Liver (tissue), 9 donors: ENCODE results near the gene ABHD2. TPM values are rescaled to one million over a fixed set of nuclear protein-coding genes. Genes with fewer than 3 reads are reported as not detected.

Experiments
- DNase-seq: peaks from one replicate; pipeline ENCODE4 v3.0.0-alpha.2; 2017; ENCODE audit warnings: low spot score
- H3K27ac ChIP-seq, 2 donors: one replicate each; pipeline ENCODE4 v1.7.0; 2013; ENCODE audit warnings: inconsistent platforms in 2 of 2, low read length in 2 of 2, control low read depth in 1 of 2, low read depth in 1 of 2, mild to moderate bottlenecking in 1 of 2
- H3K27me3 ChIP-seq, 4 donors: one replicate each; pipeline versions ENCODE4 v1.6.1 to v1.7.0; 2013; ENCODE audit warnings: low read length in 3 of 4, inconsistent platforms in 1 of 4, mild to moderate bottlenecking in 1 of 4, moderate library complexity in 1 of 4; ENCODE audit not compliant: control insufficient read depth in 4 of 4, insufficient read depth in 4 of 4
- H3K36me3 ChIP-seq, 4 donors: one replicate each; pipeline versions ENCODE4 v1.6.1 to v1.7.0; 2013; ENCODE audit warnings: low read length in 3 of 4, mild to moderate bottlenecking in 3 of 4, low read depth in 1 of 4, moderate library complexity in 1 of 4; ENCODE audit not compliant: control insufficient read depth in 4 of 4, insufficient read depth in 3 of 4
- H3K4me1 ChIP-seq, 4 donors: one replicate each; pipeline versions ENCODE4 v1.6.1 to v1.7.0; 2013; ENCODE audit warnings: low read length in 3 of 4, mild to moderate bottlenecking in 3 of 4, moderate library complexity in 1 of 4; ENCODE audit not compliant: control insufficient read depth in 4 of 4, insufficient read depth in 4 of 4
- H3K4me3 ChIP-seq, 3 donors: one replicate each; pipeline versions ENCODE4 v1.6.1 to v1.7.0; 2013; ENCODE audit warnings: low read length in 3 of 3, control low read depth in 1 of 3, low read depth in 1 of 3, mild to moderate bottlenecking in 1 of 3
- H3K9ac ChIP-seq, 2 donors: one replicate each; pipeline ENCODE4 v1.7.0; 2013; ENCODE audit warnings: low read length in 2 of 2, mild to moderate bottlenecking in 2 of 2, moderate library complexity in 2 of 2, control low read depth in 1 of 2, low read depth in 1 of 2
- H3K9me3 ChIP-seq, 4 donors: one replicate each; pipeline versions ENCODE4 v1.6.1 to v1.7.0; 2013; ENCODE audit warnings: low read length in 3 of 4; ENCODE audit not compliant: control insufficient read depth in 4 of 4
- CTCF ChIP-seq: fragments of 150-350 bp; IDR thresholded peaks from 2 replicates; pipeline ENCODE4 v1.5.1; 2017; ENCODE audit warnings: improper control_type of control experiment, low read depth, low read length; ENCODE audit not compliant: missing input control
- EGR1 ChIP-seq, 2 donors: IDR thresholded peaks; 2 replicates each; pipeline ENCODE4 v1.6.1; 2016 to 2018; ENCODE audit warnings: antibody characterized with exemption in 2 of 2, low read depth in 2 of 2
- FOXA1 ChIP-seq: IDR thresholded peaks from 2 replicates; pipeline ENCODE4 v1.6.1; 2016; ENCODE audit warnings: antibody characterized with exemption
- GABPA ChIP-seq, 2 donors: IDR thresholded peaks in 1 of 2; conservative IDR thresholded peaks in 1 of 2; 2 replicates each; pipeline ENCODE4 v1.6.1; 2016; ENCODE audit warnings: antibody characterized with exemption in 2 of 2, mild to moderate bottlenecking in 1 of 2, moderate library complexity in 1 of 2
- HNF4A ChIP-seq, 2 donors: conservative IDR thresholded peaks; 2 replicates each; pipeline ENCODE4 v1.6.1; 2016; ENCODE audit warnings: antibody characterized with exemption in 2 of 2, mild to moderate bottlenecking in 2 of 2
- HNF4G ChIP-seq: IDR thresholded peaks from 2 replicates; pipeline ENCODE4 v1.6.1; 2016; ENCODE audit warnings: antibody characterized with exemption
- JUND ChIP-seq, 2 donors: IDR thresholded peaks; 2 replicates each; pipeline ENCODE4 v1.6.1; 2016; ENCODE audit warnings: antibody characterized with exemption in 2 of 2
- MAX ChIP-seq: IDR thresholded peaks from 2 replicates; pipeline ENCODE4 v1.6.1; 2016; ENCODE audit warnings: antibody characterized with exemption
- NR2F2 ChIP-seq: IDR thresholded peaks from 2 replicates; pipeline ENCODE4 v1.6.1; 2016; ENCODE audit warnings: antibody characterized with exemption
- RAD21 ChIP-seq, 2 donors: IDR thresholded peaks; 2 replicates each; pipeline ENCODE4 v1.6.1; 2016; ENCODE audit warnings: antibody characterized with exemption in 2 of 2, mild to moderate bottlenecking in 2 of 2
- REST ChIP-seq: IDR thresholded peaks from 2 replicates; pipeline ENCODE4 v1.6.1; 2016; ENCODE audit warnings: antibody characterized with exemption, mild to moderate bottlenecking
- RXRA ChIP-seq, 2 donors: IDR thresholded peaks; 2 replicates each; pipeline ENCODE4 v1.6.1; 2017 to 2018; ENCODE audit warnings: antibody characterized with exemption in 2 of 2, mild to moderate bottlenecking in 1 of 2
- TAF1 ChIP-seq: conservative IDR thresholded peaks from 2 replicates; pipeline ENCODE4 v1.6.1; 2016; ENCODE audit warnings: antibody characterized with exemption, mild to moderate bottlenecking
- YY1 ChIP-seq: IDR thresholded peaks from 2 replicates; pipeline ENCODE4 v1.6.1; 2016; ENCODE audit warnings: antibody characterized with exemption, mild to moderate bottlenecking
- WGBS: extraction: QIAGEN DNeasy Blood & Tissue Kit; methylation state at CpG from one replicate; pipeline ENCODE4 v1.1.7; 2013; 5-methylcytosine and 5-hydroxymethylcytosine counted together
- polyA plus RNA-seq, 2 donors: library from polyadenylated mRNA; stranded (reverse) in 1 of 2; unstranded in 1 of 2; fragments of 200-250 nt in 1 of 2; fragments of >200 nt in 1 of 2; fragmentation: Nextera tagmentation in 1 of 2; extraction: Ambion mirVana in 1 of 2; gene quantifications; one replicate each; pipeline versions ENCODE4 v1.2.1 to v1.2.3, GENCODE V29; 2013 to 2015
- total RNA-seq, 2 donors: library from RNA; depleted of rRNA; stranded (reverse); fragments of >200 nt; gene quantifications; one replicate each; pipeline ENCODE4 v1.2.3, GENCODE V29; 2014
- TF ChIP-seq, protein P1 (sequence below): IDR thresholded peaks from 2 replicates; pipeline ENCODE4 v1.6.1; 2016; ENCODE audit warnings: antibody characterized with exemption
- TF ChIP-seq, protein P2 (sequence below): IDR thresholded peaks from 2 replicates; pipeline ENCODE4 v1.6.1; 2016; ENCODE audit warnings: antibody characterized with exemption
- donor health status: healthy.
- donor health status: healthy.
- donor health status: healthy.
- donor health status: healthy.
- donor health status: healthy.

Gene ABHD2
- total and polyA plus RNA-seq, 4 donors, result 34.6 to 663 (median 65.1) TPM

GRCh38 chr15:89179966-89180875 lies 92.0 kb downstream of the ABHD2 start:
- Histone ChIP-seq H3K36me3 (peaks cover 5 to 77% (median 62%) of the 10 kb centered on the region in 4 donors), H3K9ac (no peak overlapping the region), H3K4me3 (no peak overlapping the region), H3K4me1 (peaks cover 3 to 26% (median 19%) of the 10 kb centered on the region in 4 donors), H3K27me3 (no peaks in the 10 kb centered on the region), H3K27ac (no peak overlapping the region), H3K9me3 (no peaks in the 10 kb centered on the region)
- no peak for TF ChIP-seq EGR1 (IDR thresholded peaks at IDR 0.05; ENCODE audit: low read depth in 2 of 2)
- no peak for TF ChIP-seq HNF4A (conservative IDR thresholded peaks at IDR 0.05)
- no peak for DNase-seq
- 76% methylated on average over 5 of the region's 5 CpGs for WGBS

DNA sequence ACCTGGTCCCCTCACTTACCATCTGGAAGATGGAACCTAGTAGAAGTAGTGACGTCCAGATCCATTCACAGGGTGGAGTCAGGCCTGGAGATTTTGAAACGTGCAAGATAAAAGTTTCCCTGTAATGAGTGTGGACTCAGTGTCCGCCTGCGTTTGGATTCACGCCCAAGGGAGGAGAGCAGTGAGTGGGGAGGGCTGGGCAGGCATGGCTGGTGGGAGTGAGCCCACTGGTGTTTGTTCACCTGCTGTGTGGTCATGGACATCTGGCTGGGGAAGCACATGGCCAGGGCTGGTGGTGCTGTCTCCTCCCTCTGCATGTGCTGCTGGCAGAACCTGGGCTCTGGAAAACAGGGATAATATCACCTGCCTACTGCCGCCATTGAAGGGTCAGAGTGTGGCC lies 96.1 kb downstream of the ABHD2 start:
- H3K4me3 ChIP-seq, result no peak overlapping the region
- WGBS, result 51% methylated on average over 6 of the region's 6 CpGs
- H3K9ac ChIP-seq, result no peak overlapping the region
- H3K36me3 ChIP-seq, result peaks cover 4 to 71% (median 57%) of the 10 kb centered on the region in 4 donors
- no peaks in the 10 kb centered on the region for H3K27me3 ChIP-seq
- peak overlapping the region; percentile 53 to 65 for H3K27ac ChIP-seq
- H3K4me1 ChIP-seq, result peaks cover 3 to 43% (median 27%) of the 10 kb centered on the region in 4 donors
- TF ChIP-seq NR2F2, result no peak
- TF ChIP-seq MAX, result no peak
- TF ChIP-seq, protein P1, sequence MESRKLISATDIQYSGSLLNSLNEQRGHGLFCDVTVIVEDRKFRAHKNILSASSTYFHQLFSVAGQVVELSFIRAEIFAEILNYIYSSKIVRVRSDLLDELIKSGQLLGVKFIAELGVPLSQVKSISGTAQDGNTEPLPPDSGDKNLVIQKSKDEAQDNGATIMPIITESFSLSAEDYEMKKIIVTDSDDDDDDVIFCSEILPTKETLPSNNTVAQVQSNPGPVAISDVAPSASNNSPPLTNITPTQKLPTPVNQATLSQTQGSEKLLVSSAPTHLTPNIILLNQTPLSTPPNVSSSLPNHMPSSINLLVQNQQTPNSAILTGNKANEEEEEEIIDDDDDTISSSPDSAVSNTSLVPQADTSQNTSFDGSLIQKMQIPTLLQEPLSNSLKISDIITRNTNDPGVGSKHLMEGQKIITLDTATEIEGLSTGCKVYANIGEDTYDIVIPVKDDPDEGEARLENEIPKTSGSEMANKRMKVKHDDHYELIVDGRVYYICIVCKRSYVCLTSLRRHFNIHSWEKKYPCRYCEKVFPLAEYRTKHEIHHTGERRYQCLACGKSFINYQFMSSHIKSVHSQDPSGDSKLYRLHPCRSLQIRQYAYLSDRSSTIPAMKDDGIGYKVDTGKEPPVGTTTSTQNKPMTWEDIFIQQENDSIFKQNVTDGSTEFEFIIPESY, result no peak
- no peak for TF ChIP-seq EGR1 (IDR thresholded peaks at IDR 0.05; ENCODE audit: low read depth in 2 of 2)
- no peak for TF ChIP-seq JUND (IDR thresholded peaks at IDR 0.05)
- TF ChIP-seq CTCF, result no peak
- TF ChIP-seq FOXA1, result no peak
- TF ChIP-seq HNF4G, result no peak
- no peak for TF ChIP-seq YY1
- no peak for TF ChIP-seq HNF4A (conservative IDR thresholded peaks at IDR 0.05)
- no peak for TF ChIP-seq GABPA (IDR thresholded peaks at IDR 0.05 in 1 of 2, conservative IDR thresholded peaks at IDR 0.05 in 1 of 2)
- no peak for TF ChIP-seq RAD21 (IDR thresholded peaks at IDR 0.05)
- TF ChIP-seq RXRA (IDR thresholded peaks at IDR 0.05), result no peak
- TF ChIP-seq REST, result no peak
- TF ChIP-seq TAF1, result no peak
- TF ChIP-seq, protein P2, sequence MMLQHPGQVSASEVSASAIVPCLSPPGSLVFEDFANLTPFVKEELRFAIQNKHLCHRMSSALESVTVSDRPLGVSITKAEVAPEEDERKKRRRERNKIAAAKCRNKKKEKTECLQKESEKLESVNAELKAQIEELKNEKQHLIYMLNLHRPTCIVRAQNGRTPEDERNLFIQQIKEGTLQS, result no peak
- H3K9me3 ChIP-seq, result no peaks in the 10 kb centered on the region
- DNase-seq, result no peak
